Inflammatory macrophage treated with lipopolysaccharide for 1 hour (primary cell): ENCODE data around the gene GPX1.

Experiments
- DNase-seq, 2 donors: peaks; one replicate each; pipeline ENCODE4 v3.0.0-alpha.2; 2020 to 2022

Gene GPX1

DNA sequence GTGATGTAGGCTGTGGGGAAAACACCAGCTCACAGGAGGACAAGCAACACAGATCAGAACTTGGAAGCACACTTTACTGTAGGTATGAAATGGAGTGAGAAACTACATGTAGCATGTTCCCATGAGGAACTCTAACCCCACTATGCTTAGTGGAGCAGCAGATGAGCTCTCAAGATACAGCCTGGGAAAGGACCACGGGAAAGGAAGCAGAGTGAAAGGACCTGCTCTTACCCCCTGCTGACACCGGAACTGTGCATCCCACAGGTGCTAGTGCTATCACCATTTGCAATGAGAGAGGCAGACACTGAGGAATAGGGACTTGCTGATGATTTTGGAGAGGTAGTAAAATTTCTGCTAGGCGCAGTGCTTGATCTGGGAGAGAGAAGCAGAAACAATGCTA lies 46.9 kb downstream of the GPX1 start:
- no peak for DNase-seq

DNA sequence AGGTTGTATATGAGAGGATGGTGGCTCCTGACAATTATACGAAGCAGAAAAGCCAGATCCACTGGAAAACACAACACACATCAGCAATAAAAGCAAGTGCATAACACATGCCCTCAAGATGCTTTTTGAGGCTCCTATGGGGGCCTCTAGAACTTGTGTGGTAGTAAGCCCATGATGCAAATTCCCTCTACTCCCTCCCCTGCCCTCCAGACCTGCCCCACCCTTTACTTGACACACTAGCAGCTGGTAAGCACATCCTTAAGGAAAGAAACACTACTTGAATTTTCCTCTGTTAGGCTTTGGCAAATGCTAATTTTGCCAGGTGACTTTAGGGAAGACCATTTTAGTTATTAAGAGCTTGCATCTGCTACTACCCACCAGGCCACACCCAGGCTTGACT lies 47.5 kb downstream of the GPX1 start:
- no peak for DNase-seq
